ENCODE measurements around the gene STK11. TPM values are rescaled to one million over a fixed set of nuclear protein-coding genes. Genes with fewer than 3 reads are reported as not detected.

Gene STK11
- total RNA-seq, 2 donors from 2014 or later = 60.2 to 70.0 TPM

- Histone ChIP-seq H3K27ac (peak overlapping the region; percentile 76 to 95), H3K9me3 (no peaks in the 10 kb centered on the region), H3K4me1 (ENCODE audit: control insufficient read depth in 1 of 2, low read depth in 2 of 2) (peaks cover 56 to 77% of the 10 kb centered on the region in 2 donors), H3K4me3 (peak overlapping the region; percentile 82), H3K27me3 (replicated peaks; ENCODE audit: insufficient read depth) (no peaks in the 10 kb centered on the region), H3K36me3 (peaks cover 27% of the 10 kb centered on the region)
- TF ChIP-seq, protein P1, sequence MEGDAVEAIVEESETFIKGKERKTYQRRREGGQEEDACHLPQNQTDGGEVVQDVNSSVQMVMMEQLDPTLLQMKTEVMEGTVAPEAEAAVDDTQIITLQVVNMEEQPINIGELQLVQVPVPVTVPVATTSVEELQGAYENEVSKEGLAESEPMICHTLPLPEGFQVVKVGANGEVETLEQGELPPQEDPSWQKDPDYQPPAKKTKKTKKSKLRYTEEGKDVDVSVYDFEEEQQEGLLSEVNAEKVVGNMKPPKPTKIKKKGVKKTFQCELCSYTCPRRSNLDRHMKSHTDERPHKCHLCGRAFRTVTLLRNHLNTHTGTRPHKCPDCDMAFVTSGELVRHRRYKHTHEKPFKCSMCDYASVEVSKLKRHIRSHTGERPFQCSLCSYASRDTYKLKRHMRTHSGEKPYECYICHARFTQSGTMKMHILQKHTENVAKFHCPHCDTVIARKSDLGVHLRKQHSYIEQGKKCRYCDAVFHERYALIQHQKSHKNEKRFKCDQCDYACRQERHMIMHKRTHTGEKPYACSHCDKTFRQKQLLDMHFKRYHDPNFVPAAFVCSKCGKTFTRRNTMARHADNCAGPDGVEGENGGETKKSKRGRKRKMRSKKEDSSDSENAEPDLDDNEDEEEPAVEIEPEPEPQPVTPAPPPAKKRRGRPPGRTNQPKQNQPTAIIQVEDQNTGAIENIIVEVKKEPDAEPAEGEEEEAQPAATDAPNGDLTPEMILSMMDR (IDR thresholded peaks at IDR 0.05) = no peak
- ATAC-seq (ENCODE audit: insufficient number of reproducible peaks, low FRiP score, low read depth) (no peak), DNase-seq (ENCODE audit: low spot score) (no peak)
Observed at GRCh38 chr19:1259876-1260748, 54.5 kb downstream of the STK11 start.

DNA sequence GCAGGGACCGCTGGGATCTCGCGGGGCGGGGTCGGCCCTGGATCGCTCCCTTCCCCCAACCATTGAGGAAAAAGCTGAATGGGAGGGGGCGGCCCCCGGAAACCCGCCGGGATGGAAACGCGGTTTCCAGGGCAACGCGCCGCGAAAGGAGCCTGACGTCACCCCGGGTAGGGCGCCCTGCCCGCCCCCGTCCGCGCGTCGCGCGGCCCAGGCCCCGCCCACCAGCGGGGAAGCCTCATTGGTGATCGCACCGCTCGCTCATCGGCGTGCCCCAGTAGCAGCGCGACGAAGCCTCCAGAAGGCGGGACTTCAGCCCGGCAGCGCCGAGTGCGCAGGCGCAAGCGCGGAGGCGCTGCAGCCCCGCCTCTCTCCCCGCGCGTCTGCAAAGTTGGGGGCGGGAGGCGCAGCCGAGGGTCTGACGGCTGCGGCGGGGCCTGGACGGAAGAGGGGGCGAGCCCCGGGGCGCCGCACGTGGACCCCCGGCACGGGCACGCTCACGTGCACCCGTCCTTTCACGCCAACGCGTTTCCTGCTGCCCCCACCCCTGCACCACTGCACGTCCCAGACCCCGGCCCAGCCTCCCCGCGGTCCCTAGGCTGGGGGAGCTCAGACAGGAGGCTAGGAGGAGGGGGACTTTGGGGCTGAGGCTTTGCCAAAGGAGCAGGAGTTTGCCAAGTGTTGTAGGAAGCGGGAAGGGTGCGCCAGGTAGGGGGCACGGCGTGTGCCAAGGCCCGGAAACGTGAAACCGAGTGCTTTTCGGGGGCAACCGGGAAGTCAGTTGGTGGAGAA lies 55.4 kb downstream of the STK11 start:
- H3K4me3 ChIP-seq = peak overlapping the region; percentile 82
- H3K4me1 ChIP-seq (ENCODE audit: control insufficient read depth in 1 of 2, low read depth in 2 of 2) = peaks cover 53 to 76% of the 10 kb centered on the region in 2 donors
- H3K36me3 ChIP-seq = peaks cover 18% of the 10 kb centered on the region
- peak overlapping the region; percentile 95 to 98 for H3K27ac ChIP-seq
- ATAC-seq (ENCODE audit: insufficient number of reproducible peaks, low FRiP score, low read depth) (peak; percentile 19), DNase-seq (ENCODE audit: low spot score) (no peak)
- H3K9me3 ChIP-seq = no peaks in the 10 kb centered on the region
- no peaks in the 10 kb centered on the region for H3K27me3 ChIP-seq (replicated peaks; ENCODE audit: insufficient read depth)
- TF ChIP-seq, protein P1 (IDR thresholded peaks at IDR 0.05) = no peak

- Histone ChIP-seq H3K9me3 (no peaks in the 10 kb centered on the region), H3K27me3 (replicated peaks; ENCODE audit: insufficient read depth) (no peaks in the 10 kb centered on the region), H3K4me3 (peak overlapping the region; percentile 82), H3K36me3 (peaks cover 13% of the 10 kb centered on the region), H3K27ac (peak overlapping the region; percentile 95 to 98), H3K4me1 (ENCODE audit: control insufficient read depth in 1 of 2, low read depth in 2 of 2) (peaks cover 57 to 78% of the 10 kb centered on the region in 2 donors)
- TF ChIP-seq, protein P1 (IDR thresholded peaks at IDR 0.05) = no peak
- ATAC-seq (ENCODE audit: insufficient number of reproducible peaks, low FRiP score, low read depth) (no peak), DNase-seq (ENCODE audit: low spot score) (no peak)
Observed at GRCh38 chr19:1261538-1261797, 55.9 kb downstream of the STK11 start.

- Histone ChIP-seq H3K9me3 (no peaks in the 10 kb centered on the region), H3K4me1 (ENCODE audit: control insufficient read depth in 1 of 2, low read depth in 2 of 2) (peaks cover 57 to 79% of the 10 kb centered on the region in 2 donors), H3K4me3 (peak overlapping the region; percentile 82), H3K27me3 (replicated peaks; ENCODE audit: insufficient read depth) (no peaks in the 10 kb centered on the region), H3K36me3 (peaks cover 9% of the 10 kb centered on the region), H3K27ac (peak overlapping the region; percentile 95 to 98)
- DNase-seq (ENCODE audit: low spot score) (peak; percentile 74), ATAC-seq (ENCODE audit: insufficient number of reproducible peaks, low FRiP score, low read depth) (peak; percentile 8)
- TF ChIP-seq, protein P1 (IDR thresholded peaks at IDR 0.05) = no peak
Observed at GRCh38 chr19:1261798-1262622, 56.4 kb downstream of the STK11 start.
